A549 (cell line): Measurements from ENCODE around the gene BST1. TPM values are rescaled to one million over a fixed set of nuclear protein-coding genes. Genes with fewer than 3 reads are reported as not detected.
A peak's percentile ranks its signal among the peaks of the same experiment; 100 is the strongest.

Experiments used
- ATAC-seq, 2 experiments: fragments of 200-7000 bp in 1 of 2; fragments of >200 bp in 1 of 2; cut with Nextera tagmentation in 1 of 2; cut with Tn5 transposase in 1 of 2; 3 replicates each; pipeline versions ENCODE4 v1.8.0 to v1.9.1; 2018 to 2020; ENCODE audit warnings: mild to moderate bottlenecking in 1 of 2, moderate library complexity in 1 of 2
- CTCF ChIA-PET: fragments of 300-600 bp; sonication (Branson Sonifier 250); formaldehyde crosslinking; extraction: SDS; loops from one replicate; lab custom pipeline; 2021; ENCODE audit warnings: antibody characterized with exemption, inconsistent platforms; lab: Yijun Ruan, JAX
- POLR2A ChIA-PET: fragments of 350-600 bp; formaldehyde crosslinking; extraction: SDS; loops from one replicate; lab custom pipeline; 2021; ENCODE audit warnings: antibody characterized with exemption, inconsistent platforms; lab: Yijun Ruan, JAX
- DNase-seq, 2 experiments: peaks; one replicate each; pipeline versions ENCODE4 v3.0.0 to v3.0.0-alpha.2; 2011 to 2016; ENCODE audit warnings: low read depth in 1 of 2, low spot score in 1 of 2
- FAIRE-seq: peaks from 2 replicates; lab custom pipeline; 2011; peaks lifted over from hg19 to GRCh38; lab: Jason Lieb, UNC
- H3K27ac ChIP-seq, 2 experiments: fragments of >200 bp; sonication (Bioruptor Twin); formaldehyde crosslinking; 3 replicates each; pipeline ENCODE4 v1.5.1; 2016 to 2017
- H3K4me1 ChIP-seq: fragments of >200 bp; sonication (Bioruptor Twin); formaldehyde crosslinking; 3 replicates; pipeline ENCODE4 v1.6.1; 2016
- H3K4me2 ChIP-seq: fragments of >200 bp; sonication (Bioruptor Twin); formaldehyde crosslinking; 3 replicates; pipeline ENCODE4 v1.6.1; 2016
- H3K4me3 ChIP-seq: fragments of >200 bp; sonication (Bioruptor Twin); formaldehyde crosslinking; 3 replicates; pipeline ENCODE4 v1.5.1; 2016
- H3K9me3 ChIP-seq: fragments of >200 bp; sonication (Bioruptor Twin); formaldehyde crosslinking; 3 replicates; pipeline ENCODE4 v1.6.1; 2016
- ATOH8 ChIP-seq: fragments of 250-450 bp; sonication (Bioruptor Pico); IDR thresholded peaks from 2 replicates; pipeline ENCODE4 v1.5.0; 2020; ENCODE audit warnings: low read depth, mild to moderate bottlenecking, moderate library complexity
- CTCF ChIP-seq: fragments of >200 bp; sonication (Bioruptor Twin); formaldehyde crosslinking; IDR thresholded peaks from 3 replicates; pipeline ENCODE4 v1.5.1; 2016
- EHF ChIP-seq: fragments of 250-450 bp; sonication (Bioruptor Pico); IDR thresholded peaks from 2 replicates; pipeline ENCODE4 v1.5.0; 2020; ENCODE audit warnings: mild to moderate bottlenecking
- ESRRA ChIP-seq: fragments of 150-350 bp; IDR thresholded peaks from 2 replicates; pipeline ENCODE4 v1.6.1; 2014; ENCODE audit warnings: mild to moderate bottlenecking, low read length, borderline replicate concordance
- FOSL2 ChIP-seq, 2 experiments: fragments of 450-650 bp in 1 of 2; fragments of >200 bp in 1 of 2; sonication (Bioruptor Twin) in 1 of 2; formaldehyde crosslinking; IDR thresholded peaks; 2 replicates each; pipeline versions ENCODE4 v1.5.0 to v1.6.1; 2016 to 2020; ENCODE audit warnings: mild to moderate bottlenecking in 1 of 2, moderate library complexity in 1 of 2
- FOXS1 ChIP-seq: fragments of 250-450 bp; sonication (Bioruptor Pico); IDR thresholded peaks from 2 replicates; pipeline ENCODE4 v1.5.0; 2020; ENCODE audit warnings: mild to moderate bottlenecking, moderate library complexity
- HMGXB4 ChIP-seq: fragments of 250-450 bp; sonication (Bioruptor Pico); IDR thresholded peaks from 2 replicates; pipeline ENCODE4 v1.5.0; 2021; ENCODE audit warnings: mild to moderate bottlenecking, moderate library complexity, borderline replicate concordance
- HOXB13 ChIP-seq: fragments of 250-450 bp; sonication (Bioruptor Pico); IDR thresholded peaks from 2 replicates; pipeline ENCODE4 v1.5.0; 2020; ENCODE audit warnings: low read depth, mild to moderate bottlenecking, moderate library complexity
- HOXB5 ChIP-seq: fragments of 250-450 bp; sonication (Bioruptor Pico); IDR thresholded peaks from 2 replicates; pipeline ENCODE4 v1.5.0; 2020; ENCODE audit warnings: mild to moderate bottlenecking, moderate library complexity
- JUNB ChIP-seq: fragments of >200 bp; sonication (Bioruptor Twin); formaldehyde crosslinking; IDR thresholded peaks from 2 replicates; pipeline ENCODE4 v1.6.1; 2016
- KDM5A ChIP-seq: fragments of 200-600 bp; sonication (generic); IDR thresholded peaks from 2 replicates; pipeline ENCODE4 v1.6.1; 2016; ENCODE audit warnings: antibody characterized with exemption, mild to moderate bottlenecking
- MAX ChIP-seq: IDR thresholded peaks from 2 replicates; pipeline ENCODE4 v1.6.1; 2012
- NFE2L2 ChIP-seq: fragments of 150-350 bp; conservative IDR thresholded peaks from 2 replicates; pipeline ENCODE4 v1.6.1; 2014; ENCODE audit warnings: low read length
- RAD21 ChIP-seq, 2 experiments: fragments of >200 bp in 1 of 2; sonication (Bioruptor Twin) in 1 of 2; formaldehyde crosslinking in 1 of 2; IDR thresholded peaks in 1 of 2; conservative IDR thresholded peaks in 1 of 2; 2 replicates in 1 of 2; 3 replicates in 1 of 2; pipeline ENCODE4 v1.6.1; 2012 to 2018; ENCODE audit warnings: inconsistent platforms in 1 of 2
- REST ChIP-seq: fragments of 200-600 bp; sonication (generic); IDR thresholded peaks from 2 replicates; pipeline ENCODE4 v1.6.1; 2016; ENCODE audit warnings: antibody characterized with exemption, mild to moderate bottlenecking, moderate library complexity
- ZNF302 ChIP-seq: fragments of 250-450 bp; sonication (Bioruptor Pico); IDR thresholded peaks from 2 replicates; pipeline ENCODE4 v1.9.0; 2021; ENCODE audit warnings: inconsistent platforms, mild to moderate bottlenecking, moderate library complexity
- WGBS: methylation state at CpG from one replicate; pipeline ENCODE4 v1.1.6; 2017; ENCODE audit errors: missing lambda C conversion rate; 5-methylcytosine and 5-hydroxymethylcytosine counted together
- polyA plus RNA-seq, 4 experiments: library from polyadenylated mRNA; depleted of rRNA in 3 of 4; stranded (reverse); fragments of >200 nt; fragmentation: RNase III in 1 of 4; extraction: RNeasy Plus Mini Kit Qiagen cat#74134 plus additional on column Dnase treatment in 1 of 4; gene quantifications; 2 replicates in 3 of 4; 3 replicates in 1 of 4; pipeline ENCODE4 v1.2.3, GENCODE V29; 2011 to 2017

The BST1 gene
- polyA plus RNA-seq, 2 of the 4 experiments (the other 2 are of a cell fraction) = 11.7 to 16.0 TPM

GRCh38 chr4:15691346-15692135 is 11.3 kb upstream of the BST1 start:
- Histone ChIP-seq H3K27ac (peak overlapping the region; percentile 93 to 94), H3K4me2 (peak overlapping the region; percentile 91), H3K4me3 (no peak overlapping the region), H3K9me3 (no peaks in the 10 kb centered on the region), H3K4me1 (peaks cover 66% of the 10 kb centered on the region)
- CTCF ChIA-PET = interaction anchor here (1.6 kb wide), 1 partner anchor 38 kb away, joined by 3 read pairs; no protein-coding TSS in a partner anchor
- FAIRE-seq (no peak), DNase-seq (peak in 1 of 2 experiments; percentile 49), ATAC-seq (peak; percentile 28 to 43; a peak in 4 of 6 replicates)
- no peak for TF ChIP-seq CTCF
- TF ChIP-seq KDM5A = no peak
- TF ChIP-seq EHF (CRISPR knock-in tag) = peak; percentile 76; the same call in 1 of the 2 replicates
- TF ChIP-seq MAX = peak; percentile 37; the same call in 1 of the 2 replicates
- TF ChIP-seq REST = no peak
- TF ChIP-seq FOSL2 (IDR thresholded peaks at IDR 0.05) = 0 out of 2 replicates have a peak, but pooled peaks have one; percentile 7
- peak; percentile 79 for TF ChIP-seq FOSL2 (CRISPR knock-in tag; IDR thresholded peaks at IDR 0.05)
- 0 out of 2 replicates have a peak, but pooled peaks have one; percentile 46 for TF ChIP-seq HOXB13 (CRISPR knock-in tag)
- TF ChIP-seq ZNF302 (CRISPR knock-in tag) = peak; percentile 64; the same call in 1 of the 2 replicates
- 0 out of 2 replicates have a peak, but pooled peaks have one; percentile 51 for TF ChIP-seq ATOH8
- WGBS = 32% methylated on average over 3 of the region's 3 CpGs
- POLR2A ChIA-PET = interaction anchor here (2.3 kb wide), 1 partner anchor 10 kb away, joined by 6 read pairs; the partner anchor contains the start of gene FAM200B

GRCh38 chr4:15692602-15693001 is 10.3 kb upstream of the BST1 start:
- TF ChIP-seq HOXB5 = no peak
- no peak for TF ChIP-seq CTCF
- no peak for TF ChIP-seq FOXS1 (CRISPR knock-in tag)
- TF ChIP-seq NFE2L2 = no peak
- no peak for TF ChIP-seq ESRRA
- no peak for TF ChIP-seq JUNB
- TF ChIP-seq RAD21 (conservative IDR thresholded peaks at IDR 0.05 in 1 of 2, IDR thresholded peaks at IDR 0.05 in 1 of 2) = no peak
- TF ChIP-seq HMGXB4 (CRISPR knock-in tag) = no peak
- TF ChIP-seq, all 56 proteins: peak for 0
- ChIA-PET CTCF (interaction anchor here (1.6 kb wide), 1 partner anchor 37 kb away, joined by 3 read pairs; no protein-coding TSS in a partner anchor), POLR2A (no interaction called here)
- ATAC-seq (no peak), DNase-seq (no peak), FAIRE-seq (no peak)
- H3K4me3 ChIP-seq = no peak overlapping the region
- peaks cover 66% of the 10 kb centered on the region for H3K4me1 ChIP-seq
- WGBS = 69% methylated on average over 2 of the region's 2 CpGs
- no peaks in the 10 kb centered on the region for H3K9me3 ChIP-seq
- H3K27ac ChIP-seq = peak overlapping the region; percentile 93 to 94; a peak in 4 of 6 replicates
- no peak overlapping the region for H3K4me2 ChIP-seq
